SKM-1 treated with dmso at 0.1 percent for 144 hours (cell line): ENCODE data around the gene ALG12.

ENCODE experiments used
- DNase-seq: peaks from one replicate; lab custom pipeline; 2025; ENCODE audit not compliant: unreplicated experiment; lab: John Stamatoyannopoulos, UW

Gene ALG12

DNA sequence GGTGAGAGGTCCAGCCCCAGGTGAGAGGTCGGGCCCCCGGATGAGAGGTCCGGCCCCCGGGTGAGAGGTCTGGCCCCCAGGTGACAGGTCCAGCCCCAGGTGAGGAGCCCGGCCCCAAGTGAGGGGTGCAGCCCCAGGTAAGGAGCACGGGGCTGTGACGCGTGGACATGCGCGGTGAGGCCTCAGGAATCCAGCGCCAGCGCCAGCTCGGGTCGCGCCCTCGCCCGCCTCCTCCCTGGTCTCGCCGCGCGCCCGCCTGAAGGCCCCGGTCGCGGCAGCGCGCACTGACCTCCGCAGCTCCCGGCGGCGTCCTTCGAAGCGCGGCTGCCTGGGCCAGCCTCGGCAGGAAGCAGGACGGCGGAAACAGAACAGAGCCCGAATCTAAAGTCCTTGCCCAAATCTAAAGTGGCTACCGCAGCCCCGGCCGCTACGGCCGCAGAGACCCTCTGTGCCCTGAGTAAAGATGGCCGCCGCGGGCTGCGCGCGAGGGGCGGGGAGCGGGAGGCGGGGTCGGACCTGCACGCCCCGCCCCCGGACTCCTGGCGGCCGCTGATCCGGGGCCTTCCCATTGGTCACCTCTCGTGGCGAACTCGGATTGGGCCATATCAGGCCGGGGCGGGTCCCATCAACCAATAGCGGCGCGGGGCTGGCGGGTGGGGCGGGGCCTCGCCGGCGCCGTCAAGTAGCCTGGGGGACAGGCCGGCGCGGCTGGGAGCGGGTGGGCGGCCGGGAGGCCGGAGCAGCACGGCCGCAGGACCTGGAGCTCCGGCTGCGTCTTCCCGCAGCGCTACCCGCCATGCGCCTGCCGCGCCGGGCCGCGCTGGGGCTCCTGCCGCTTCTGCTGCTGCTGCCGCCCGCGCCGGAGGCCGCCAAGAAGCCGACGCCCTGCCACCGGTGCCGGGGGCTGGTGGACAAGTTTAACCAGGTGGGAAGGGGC lies at the start of gene ALG12, which contains the start of gene CRELD2:
Gene ALG12, minus strand, starts transcription at position 465 of the 937 bp plus-strand sequence. CDS start 4,673 bp downstream, outside the sequence.
Gene CRELD2, plus strand, starts transcription at position 661 of the 937 bp plus-strand sequence. Its CDS starts 136 bp downstream, at position 797.
- peak; percentile 92 for DNase-seq

DNA sequence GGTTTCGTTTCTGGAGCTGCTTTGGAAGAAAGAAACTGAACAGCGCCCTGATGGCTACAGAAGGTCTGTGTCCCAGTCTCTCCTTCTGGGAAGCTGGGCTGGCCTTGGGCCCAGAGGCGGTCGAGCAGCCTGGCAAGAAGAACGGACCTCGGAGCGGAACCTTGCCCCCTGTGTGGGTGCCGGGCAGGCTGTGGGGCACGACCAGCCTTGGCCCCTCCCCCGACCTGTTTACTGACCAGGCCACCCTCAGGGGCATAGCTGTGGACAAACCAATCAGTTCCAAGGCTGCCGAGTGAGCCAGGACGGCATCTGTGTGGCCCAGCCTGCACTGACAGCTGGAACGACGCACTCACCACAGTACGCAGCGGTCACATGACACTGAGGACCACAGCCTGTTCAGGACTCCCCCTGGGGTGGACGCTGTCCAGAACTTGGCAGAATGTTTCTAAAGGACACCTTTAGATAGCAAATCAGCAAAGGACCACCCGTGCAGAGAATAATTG lies 49.5 kb upstream of the ALG12 start:
- no peak for DNase-seq

DNA sequence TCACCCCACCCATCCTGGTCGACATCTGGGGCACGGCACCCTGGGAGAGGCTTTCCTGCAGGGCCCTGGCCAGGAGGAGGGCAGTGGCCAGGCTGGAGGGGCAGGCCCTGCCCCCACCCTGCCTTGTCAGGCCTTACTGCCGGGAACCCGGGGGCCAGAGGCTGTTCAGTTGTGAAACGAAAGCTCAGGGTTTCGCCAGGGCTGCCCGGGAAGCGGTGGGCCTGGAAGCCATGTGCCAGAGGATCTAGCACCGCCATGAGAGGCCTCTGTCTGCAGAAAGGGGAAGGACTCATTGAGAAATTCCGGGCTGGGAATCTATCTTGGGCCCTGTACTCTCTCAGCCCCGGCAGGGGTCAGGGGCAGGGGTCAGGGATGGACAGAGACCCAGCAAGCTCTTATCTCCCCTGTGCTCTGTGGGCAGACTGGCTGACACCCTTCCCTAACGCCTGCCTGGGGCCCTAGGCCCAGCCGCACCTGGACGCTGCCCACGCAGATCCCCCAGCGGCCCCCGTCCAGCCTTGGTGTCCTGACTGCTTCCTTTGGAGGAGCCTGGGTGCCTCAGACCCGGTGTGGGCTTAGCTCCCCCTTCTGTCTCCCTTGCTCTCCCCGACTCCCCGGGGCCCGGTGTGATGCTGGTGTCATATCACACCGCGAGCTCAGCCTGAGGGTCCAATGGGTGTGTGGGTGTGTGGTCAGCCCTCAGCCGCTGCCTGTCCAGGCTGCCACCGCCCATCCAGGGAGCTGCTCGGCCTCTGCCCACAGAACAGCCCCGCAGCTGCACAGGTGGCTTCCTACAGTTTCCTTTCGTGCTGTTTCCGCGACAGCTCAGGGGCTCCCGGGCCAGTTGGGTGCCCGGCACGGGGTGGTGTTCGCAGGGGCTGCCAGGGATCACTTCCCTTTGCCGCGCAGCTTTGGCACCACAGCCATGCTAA lies 48.8 kb upstream of the ALG12 start:
- DNase-seq = peak; percentile 76

DNA sequence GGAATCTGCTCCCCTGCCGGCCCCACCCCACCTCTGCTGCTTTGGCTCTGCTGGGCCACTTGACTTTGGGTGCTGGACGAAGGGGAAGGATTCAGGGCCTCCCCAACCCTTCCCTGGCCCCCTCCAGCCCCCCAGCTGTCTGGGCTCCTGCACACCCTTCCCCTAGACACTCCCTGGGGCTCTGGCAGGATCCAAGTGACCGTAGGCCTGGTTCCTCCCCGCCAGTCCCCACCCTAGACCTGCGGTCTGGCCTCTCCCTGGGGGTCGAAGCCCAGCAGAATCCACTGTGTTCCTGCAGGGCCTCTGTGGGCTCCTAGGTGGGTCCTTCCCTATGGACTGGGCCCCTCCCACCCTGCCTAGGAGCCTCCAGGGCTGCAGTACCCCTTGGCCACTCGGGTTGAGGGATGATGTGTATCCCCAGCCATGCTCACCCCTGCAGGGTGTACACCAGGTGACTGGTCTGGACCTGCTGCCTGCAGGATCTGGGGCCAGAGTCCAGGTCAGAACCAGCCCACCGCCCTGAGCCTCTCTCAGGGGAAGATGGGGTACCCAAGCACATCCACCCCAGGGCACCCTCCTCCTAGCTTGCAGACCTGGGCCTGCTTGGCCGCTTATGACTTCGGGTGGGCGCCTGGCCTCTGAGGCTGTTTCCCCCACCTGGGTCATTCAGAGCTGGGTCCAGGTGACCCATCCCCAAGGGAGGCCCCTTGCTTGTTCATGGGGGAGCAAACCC lies 48.0 kb upstream of the ALG12 start:
- no peak for DNase-seq

DNA sequence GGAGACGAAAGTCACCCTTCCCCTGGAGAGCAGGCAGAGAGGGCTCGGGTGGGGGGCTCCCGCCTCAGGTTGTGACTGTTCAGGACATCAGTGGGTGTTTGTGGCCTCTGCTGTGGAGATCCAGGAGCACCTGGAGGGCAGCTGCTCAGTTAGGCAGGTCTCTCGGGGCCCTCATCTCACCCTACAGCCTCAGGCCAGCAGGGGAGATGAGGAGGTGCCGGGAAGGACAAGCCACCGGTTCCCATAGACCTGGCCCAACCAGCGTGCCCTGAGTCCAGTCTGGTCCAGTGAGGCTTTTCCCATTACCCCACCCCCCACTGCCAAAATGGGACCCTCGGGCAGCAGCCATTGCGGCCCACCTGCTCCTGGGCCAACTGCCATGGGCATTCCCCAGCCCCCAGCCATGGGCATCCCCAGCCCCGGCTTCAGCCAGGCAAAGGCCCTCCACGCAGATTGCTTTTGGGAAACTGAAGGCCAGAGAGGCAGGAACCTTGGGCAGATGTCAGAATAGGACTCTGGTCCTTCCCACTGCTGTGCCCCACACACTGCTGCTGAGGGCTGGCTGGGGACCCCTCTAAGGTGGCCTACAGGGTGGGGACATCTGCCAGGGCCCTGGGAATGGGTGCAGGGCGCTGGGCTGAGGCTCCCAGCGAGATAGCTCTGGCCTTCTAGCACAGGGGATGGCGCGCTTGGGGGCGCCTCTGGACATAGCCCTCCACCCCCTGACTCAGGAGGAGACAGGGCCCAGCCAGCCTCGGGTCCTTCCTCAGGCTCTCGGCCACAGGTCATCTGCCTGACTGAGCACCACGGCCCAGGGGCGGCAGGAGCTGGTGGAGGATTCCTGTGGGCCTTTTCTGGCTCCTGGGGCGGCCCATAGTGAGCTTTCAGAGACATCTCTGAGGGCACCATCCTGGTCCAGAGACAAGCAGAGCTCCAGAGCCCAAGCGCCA lies 47.1 kb upstream of the ALG12 start:
- DNase-seq = no peak

DNA sequence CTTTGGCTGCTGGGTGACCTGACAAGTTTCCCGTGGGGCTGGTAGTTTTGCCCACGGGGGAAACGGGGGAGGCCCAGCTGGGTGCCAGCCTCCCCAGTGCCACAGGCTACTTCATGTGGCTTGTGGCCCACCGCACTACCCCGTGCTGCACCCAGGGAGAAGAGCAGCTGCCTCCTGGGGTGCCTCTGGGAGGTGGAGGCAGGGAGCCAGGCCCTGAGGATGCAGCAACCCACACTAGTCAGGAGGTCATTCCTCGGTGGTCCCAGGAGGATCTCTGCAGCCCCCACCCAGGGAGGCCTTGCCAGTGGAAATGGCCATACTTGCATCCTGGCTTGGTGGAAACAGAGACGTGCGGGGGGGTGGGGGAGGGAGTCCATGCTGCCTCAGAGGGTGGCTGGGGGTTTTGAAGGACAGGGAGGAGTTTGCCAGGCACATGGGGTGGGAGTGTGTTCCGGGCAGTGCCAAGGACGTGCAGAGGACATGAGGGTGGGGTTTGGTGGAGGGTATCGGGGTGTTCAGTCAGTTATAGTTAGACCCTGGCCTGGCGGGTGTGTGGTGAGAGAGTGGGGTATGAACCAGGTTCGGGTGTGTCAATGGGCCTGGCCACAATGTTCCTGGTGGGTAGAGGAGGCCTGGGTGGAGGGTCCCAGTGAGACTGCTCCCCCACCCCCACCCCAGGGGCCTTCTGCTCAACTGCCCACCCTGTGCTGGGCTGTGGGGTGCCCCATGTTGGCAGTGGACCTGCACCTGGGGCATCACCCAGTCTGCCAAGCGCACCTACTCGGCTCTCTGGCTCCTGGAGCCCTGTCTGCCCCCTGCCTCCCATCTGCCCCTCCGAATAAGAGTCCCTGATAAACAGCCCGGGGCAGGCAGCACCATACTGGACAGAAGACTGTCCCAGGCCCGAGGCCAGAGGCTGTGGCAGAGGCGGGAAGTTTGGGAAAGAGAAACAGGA lies 46.2 kb upstream of the ALG12 start:
- DNase-seq = no peak

DNA sequence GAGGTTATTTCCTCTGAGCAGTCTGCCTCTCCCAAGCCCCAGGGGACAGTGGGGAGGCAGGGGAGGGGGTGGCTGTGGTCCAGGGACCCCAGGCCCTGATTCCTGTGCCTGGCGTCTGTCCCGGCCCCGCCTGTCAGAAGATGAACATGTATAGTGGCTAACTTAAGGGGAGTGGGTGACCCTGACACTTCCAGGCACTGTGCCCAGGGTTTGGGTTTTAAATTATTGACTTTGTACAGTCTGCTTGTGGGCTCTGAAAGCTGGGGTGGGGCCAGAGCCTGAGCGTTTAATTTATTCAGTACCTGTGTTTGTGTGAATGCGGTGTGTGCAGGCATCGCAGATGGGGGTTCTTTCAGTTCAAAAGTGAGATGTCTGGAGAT lies 45.4 kb upstream of the ALG12 start:
- no peak for DNase-seq

DNA sequence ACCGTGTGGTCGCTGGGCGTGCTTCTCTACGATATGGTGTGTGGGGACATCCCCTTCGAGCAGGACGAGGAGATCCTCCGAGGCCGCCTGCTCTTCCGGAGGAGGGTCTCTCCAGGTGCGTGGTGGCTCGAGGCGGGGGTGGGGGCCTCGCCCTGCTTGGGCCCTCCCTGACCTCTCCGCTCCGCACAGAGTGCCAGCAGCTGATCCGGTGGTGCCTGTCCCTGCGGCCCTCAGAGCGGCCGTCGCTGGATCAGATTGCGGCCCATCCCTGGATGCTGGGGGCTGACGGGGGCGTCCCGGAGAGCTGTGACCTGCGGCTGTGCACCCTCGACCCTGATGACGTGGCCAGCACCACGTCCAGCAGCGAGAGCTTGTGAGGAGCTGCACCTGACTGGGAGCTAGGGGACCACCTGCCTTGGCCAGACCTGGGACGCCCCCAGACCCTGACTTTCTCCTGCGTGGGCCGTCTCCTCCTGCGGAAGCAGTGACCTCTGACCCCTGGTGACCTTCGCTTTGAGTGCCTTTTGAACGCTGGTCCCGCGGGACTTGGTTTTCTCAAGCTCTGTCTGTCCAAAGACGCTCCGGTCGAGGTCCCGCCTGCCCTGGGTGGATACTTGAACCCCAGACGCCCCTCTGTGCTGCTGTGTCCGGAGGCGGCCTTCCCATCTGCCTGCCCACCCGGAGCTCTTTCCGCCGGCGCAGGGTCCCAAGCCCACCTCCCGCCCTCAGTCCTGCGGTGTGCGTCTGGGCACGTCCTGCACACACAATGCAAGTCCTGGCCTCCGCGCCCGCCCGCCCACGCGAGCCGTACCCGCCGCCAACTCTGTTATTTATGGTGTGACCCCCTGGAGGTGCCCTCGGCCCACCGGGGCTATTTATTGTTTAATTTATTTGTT lies 44.8 kb upstream of the ALG12 start:
- DNase-seq = no peak

DNA sequence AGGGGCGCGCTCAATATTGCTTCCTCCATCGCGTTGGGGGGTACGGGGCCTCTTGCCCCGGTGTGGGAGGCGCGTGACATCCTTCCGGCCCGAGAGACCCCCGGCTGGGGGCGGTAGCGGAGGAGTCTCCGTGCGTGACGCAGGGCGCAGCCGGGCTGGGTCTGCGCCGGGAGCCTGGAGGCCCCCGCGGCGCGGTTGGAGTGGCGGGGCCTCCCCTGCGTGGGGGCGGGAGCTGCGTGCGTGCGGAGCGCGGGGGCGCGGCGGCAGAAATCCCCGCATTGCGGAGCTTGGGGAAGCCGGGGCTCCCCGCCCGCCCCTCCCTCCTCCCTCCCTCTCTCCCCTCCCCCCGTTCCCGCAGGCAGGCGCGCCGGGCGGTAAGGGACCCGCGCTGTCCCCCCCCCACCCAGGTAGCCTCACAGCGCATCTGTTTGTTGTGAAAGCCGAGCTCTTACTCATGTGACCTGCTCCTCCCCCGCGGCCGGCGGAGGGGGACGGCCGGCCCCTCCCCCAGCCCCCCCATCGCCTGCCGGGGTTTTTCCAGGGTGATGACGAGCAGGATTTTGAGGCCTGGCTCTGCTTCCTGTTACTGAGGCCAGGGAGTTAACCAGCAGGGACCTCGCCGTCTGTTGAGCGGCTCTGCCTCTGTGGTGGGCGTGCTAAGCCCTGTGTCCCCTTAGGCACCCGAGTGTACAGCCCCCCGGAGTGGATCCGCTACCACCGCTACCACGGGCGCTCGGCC lies 43.9 kb upstream of the ALG12 start:
- DNase-seq = peak; percentile 34

DNA sequence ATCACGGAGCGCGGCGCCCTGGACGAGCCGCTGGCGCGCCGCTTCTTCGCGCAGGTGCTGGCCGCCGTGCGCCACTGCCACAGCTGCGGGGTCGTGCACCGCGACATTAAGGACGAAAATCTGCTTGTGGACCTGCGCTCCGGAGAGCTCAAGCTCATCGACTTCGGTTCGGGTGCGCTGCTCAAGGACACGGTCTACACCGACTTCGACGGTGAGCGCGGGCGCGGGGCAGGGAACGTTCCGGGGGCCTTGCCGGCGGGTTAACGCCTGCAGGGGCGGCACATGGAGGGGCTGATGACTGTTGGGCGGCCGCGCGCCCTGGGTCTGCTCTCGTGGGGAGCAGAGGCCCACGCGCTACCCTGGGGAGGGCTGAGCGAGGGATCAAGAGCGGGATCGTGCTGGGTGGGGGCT lies 43.4 kb upstream of the ALG12 start:
- DNase-seq = no peak

DNA sequence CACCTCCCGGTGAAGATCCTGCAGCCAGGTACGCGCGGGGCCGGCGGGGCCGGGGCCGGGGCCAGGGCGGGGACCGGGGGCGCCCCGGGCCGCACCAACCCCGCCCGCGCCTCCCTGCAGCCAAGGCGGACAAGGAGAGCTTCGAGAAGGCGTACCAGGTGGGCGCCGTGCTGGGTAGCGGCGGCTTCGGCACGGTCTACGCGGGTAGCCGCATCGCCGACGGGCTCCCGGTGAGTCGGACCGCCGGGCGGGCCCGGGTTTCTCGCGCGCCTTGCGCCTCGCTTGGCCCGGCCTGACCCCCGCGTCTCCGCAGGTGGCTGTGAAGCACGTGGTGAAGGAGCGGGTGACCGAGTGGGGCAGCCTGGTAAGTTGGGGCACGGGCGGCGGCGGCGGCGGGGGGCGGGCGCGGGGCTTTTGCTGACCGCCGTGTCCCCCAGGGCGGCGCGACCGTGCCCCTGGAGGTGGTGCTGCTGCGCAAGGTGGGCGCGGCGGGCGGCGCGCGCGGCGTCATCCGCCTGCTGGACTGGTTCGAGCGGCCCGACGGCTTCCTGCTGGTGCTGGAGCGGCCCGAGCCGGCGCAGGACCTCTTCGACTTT lies 42.9 kb upstream of the ALG12 start:
- DNase-seq = no peak

DNA sequence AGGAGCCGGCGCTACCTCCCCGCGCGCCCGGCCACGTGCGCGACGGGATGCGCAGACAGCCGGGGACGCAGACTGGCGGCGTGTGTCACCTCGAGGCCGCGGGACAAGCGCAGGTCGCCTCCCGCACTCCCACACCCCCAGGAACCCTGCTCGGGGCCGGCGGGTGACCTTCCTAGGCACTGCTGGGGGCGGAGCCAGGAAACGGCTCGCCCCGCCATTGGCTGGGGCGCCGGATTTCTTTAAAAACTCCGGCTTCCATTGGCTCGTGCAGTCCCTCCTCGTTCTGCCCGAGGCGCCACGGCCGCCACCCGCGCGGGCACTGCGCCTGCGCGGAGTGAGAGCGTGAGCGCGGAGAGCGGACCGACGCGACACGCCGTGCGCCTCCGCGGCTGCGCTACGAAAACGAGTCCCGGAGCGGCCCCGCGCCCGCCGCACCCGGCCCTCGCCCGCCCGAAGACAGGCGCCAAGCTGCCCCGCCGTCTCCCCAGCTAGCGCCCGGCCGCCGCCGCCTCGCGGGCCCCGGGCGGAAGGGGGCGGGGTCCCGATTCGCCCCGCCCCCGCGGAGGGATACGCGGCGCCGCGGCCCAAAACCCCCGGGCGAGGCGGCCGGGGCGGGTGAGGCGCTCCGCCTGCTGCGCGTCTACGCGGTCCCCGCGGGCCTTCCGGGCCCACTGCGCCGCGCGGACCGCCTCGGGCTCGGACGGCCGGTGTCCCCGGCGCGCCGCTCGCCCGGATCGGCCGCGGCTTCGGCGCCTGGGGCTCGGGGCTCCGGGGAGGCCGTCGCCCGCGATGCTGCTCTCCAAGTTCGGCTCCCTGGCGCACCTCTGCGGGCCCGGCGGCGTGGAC lies 42.1 kb upstream of the ALG12 start, which contains the start of gene PIM3:
Gene PIM3, plus strand, starts transcription at position 614 of the 846 bp plus-strand sequence. Its CDS starts 176 bp downstream, at position 790.
- DNase-seq = peak; percentile 97

DNA sequence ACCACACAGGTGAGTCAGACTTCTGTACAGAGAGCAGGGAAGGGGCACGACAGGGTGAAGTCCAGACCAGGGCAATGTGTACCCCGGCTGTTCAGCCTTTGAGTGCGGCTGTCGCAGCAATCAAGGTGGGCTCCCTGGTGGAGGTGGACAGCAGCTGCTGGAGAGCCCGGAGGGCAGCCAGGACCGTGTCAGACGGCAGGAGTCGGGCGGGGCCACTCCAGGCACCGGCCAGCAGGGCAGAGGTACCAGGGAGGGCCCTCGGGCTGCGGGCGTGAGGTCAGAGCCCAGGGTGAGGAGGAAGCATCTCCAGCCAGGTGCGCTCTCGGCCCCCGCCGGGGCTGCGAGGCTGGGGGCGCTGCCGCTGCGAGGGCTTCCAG lies 41.5 kb upstream of the ALG12 start:
- DNase-seq = no peak

DNA sequence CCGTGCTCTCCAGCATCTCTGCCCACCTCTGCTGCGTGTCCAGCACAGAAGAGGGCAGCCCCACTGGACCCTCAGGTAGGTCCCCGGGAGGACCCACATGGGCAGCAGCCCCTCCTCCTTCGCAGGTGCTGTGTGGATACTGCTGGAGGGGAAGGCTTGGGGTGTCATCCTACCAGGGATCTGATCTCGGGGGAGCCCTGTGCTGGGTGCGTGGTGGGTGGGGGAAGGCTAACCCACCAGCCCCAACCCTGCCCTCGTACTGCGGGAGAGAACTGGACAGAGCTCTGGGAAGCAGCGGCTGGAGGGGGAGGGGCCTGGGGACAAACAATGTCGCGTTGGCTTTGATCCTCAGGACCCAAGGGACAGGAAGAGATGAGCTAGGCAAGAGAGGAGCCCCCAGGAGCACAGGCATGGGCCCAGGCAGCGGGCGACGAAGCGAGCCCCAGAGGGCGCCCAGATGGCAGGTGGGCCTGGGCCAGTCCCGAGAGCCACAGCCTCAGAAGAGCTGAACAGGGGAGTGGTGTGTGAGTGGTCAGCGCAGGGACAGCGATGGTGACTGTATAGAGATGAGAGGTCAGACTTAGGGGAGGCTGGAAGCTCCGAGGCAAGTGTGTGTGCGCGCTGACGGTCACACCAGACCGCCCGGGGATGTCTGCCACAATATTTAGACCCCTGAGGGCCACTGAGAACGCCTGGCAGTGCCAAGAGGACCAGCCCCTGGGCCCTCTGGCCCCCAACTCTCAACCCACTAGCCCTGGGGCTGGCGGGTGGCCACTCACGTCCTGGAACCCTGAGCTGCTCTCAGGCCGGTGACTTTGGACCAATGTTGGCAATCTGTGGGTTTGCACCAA lies 40.9 kb upstream of the ALG12 start:
- no peak for DNase-seq
